DND-41 (cell line): ENCODE data around the gene GPI.

Experiments
- ATAC-seq: fragments of 200-7000 bp; cut with Tn5 transposase; 3 replicates; pipeline ENCODE4 v1.9.1; 2021; ENCODE audit warnings: low read depth; ENCODE audit not compliant: insufficient read depth
- DNase-seq: peaks from one replicate; pipeline ENCODE4 v3.0.0-alpha.2; 2020
- H2AFZ ChIP-seq: 2 replicates; pipeline ENCODE4 v1.6.0; 2012; ENCODE audit warnings: low read depth, low read length
- H3K27ac ChIP-seq: 2 replicates; pipeline ENCODE4 v1.5.1; 2012; ENCODE audit warnings: low read length, inconsistent platforms
- H3K27me3 ChIP-seq: fragments of 200-600 bp; sonication (generic); 2 replicates; pipeline ENCODE4 v1.6.0; 2012; ENCODE audit warnings: low read length, mild to moderate bottlenecking, inconsistent platforms; ENCODE audit not compliant: insufficient read depth, poor library complexity
- H3K36me3 ChIP-seq: 2 replicates; pipeline ENCODE4 v1.5.1; 2012; ENCODE audit warnings: low read length, inconsistent platforms; ENCODE audit not compliant: insufficient read depth
- H3K4me1 ChIP-seq: 2 replicates; pipeline ENCODE4 v1.5.1; 2012; ENCODE audit warnings: mild to moderate bottlenecking, low read length; ENCODE audit not compliant: insufficient read depth
- H3K4me2 ChIP-seq: 2 replicates; pipeline ENCODE4 v1.6.0; 2012; ENCODE audit warnings: mild to moderate bottlenecking, moderate library complexity, low read length, inconsistent platforms; ENCODE audit not compliant: insufficient read depth
- H3K4me3 ChIP-seq, 2 experiments: fragments of 200-600 bp in 1 of 2; shearing (Covaris generic) in 1 of 2; 2 replicates each; pipeline ENCODE4 v1.5.1; 2012 to 2016; ENCODE audit warnings: inconsistent platforms in 2 of 2, low read length in 2 of 2, mild to moderate bottlenecking in 2 of 2, low read depth in 1 of 2, moderate library complexity in 1 of 2
- H3K79me2 ChIP-seq: 2 replicates; pipeline ENCODE4 v1.6.0; 2012; ENCODE audit warnings: low read length, inconsistent platforms; ENCODE audit not compliant: insufficient read depth
- H3K9ac ChIP-seq: 2 replicates; pipeline ENCODE4 v1.6.0; 2012; ENCODE audit warnings: low read depth, mild to moderate bottlenecking, inconsistent platforms, low read length, moderate library complexity
- H3K9me3 ChIP-seq: 2 replicates; pipeline ENCODE4 v1.5.1; 2012; ENCODE audit warnings: low read length, moderate library complexity, mild to moderate bottlenecking, inconsistent platforms; ENCODE audit not compliant: insufficient read depth, severe bottlenecking
- H4K20me1 ChIP-seq: 2 replicates; pipeline ENCODE4 v1.6.0; 2012; ENCODE audit warnings: low read length; ENCODE audit not compliant: insufficient read depth
- CTCF ChIP-seq: IDR thresholded peaks from 2 replicates; pipeline ENCODE4 v1.5.1; 2012; ENCODE audit warnings: borderline replicate concordance, low read length, moderate library complexity, mild to moderate bottlenecking; ENCODE audit not compliant: poor library complexity, severe bottlenecking; ENCODE audit errors: extremely low read depth
- EZH2 ChIP-seq: IDR thresholded peaks from 3 replicates; pipeline ENCODE4 v1.6.1; 2012; ENCODE audit warnings: borderline replicate concordance, low read depth, mild to moderate bottlenecking, moderate library complexity, low read length, inconsistent platforms; ENCODE audit not compliant: severe bottlenecking

The GPI gene

GRCh38 chr19:34431681-34432402 is 66.8 kb downstream of the GPI start:
- DNase-seq (no peak), ATAC-seq (no peak)
- peaks cover 39% of the 10 kb centered on the region for H3K4me1 ChIP-seq
- TF ChIP-seq EZH2 = no peak
- no peak for TF ChIP-seq CTCF
- H4K20me1 ChIP-seq = peaks cover 65% of the 10 kb centered on the region
- no peak overlapping the region for H3K9ac ChIP-seq
- no peak overlapping the region for H3K27ac ChIP-seq
- H3K4me3 ChIP-seq = no peak overlapping the region; a peak in 1 of 4 replicates
- no peaks in the 10 kb centered on the region for H3K9me3 ChIP-seq
- peaks cover 93% of the 10 kb centered on the region for H3K79me2 ChIP-seq
- H2AFZ ChIP-seq = no peak overlapping the region
- H3K36me3 ChIP-seq = peaks cover 64% of the 10 kb centered on the region
- H3K27me3 ChIP-seq = no peaks in the 10 kb centered on the region
- H3K4me2 ChIP-seq = peak overlapping the region; percentile 84; the same call in 1 of the 2 replicates

- DNase-seq = no peak
Measured at GRCh38 chr19:34432797-34433196, 67.8 kb downstream of the GPI start.

GRCh38 chr19:34436716-34437115 is 71.7 kb downstream of the GPI start:
- Histone ChIP-seq H3K27ac (no peak overlapping the region), H3K4me2 (no peak overlapping the region), H3K4me3 (no peak overlapping the region), H3K9me3 (no peaks in the 10 kb centered on the region), H3K4me1 (peaks cover 8% of the 10 kb centered on the region; the same call in 1 of the 2 replicates), H3K36me3 (peaks cover 96% of the 10 kb centered on the region), H2AFZ (no peak overlapping the region), H3K79me2 (peaks cover 93% of the 10 kb centered on the region), H4K20me1 (peaks cover 69% of the 10 kb centered on the region), H3K27me3 (no peaks in the 10 kb centered on the region), H3K9ac (no peak overlapping the region)
- no peak for TF ChIP-seq CTCF
- TF ChIP-seq EZH2 = no peak
- DNase-seq (no peak), ATAC-seq (no peak)

More at GRCh38 chr19:34432797-34433196, 67.8 kb downstream of the GPI start:
- Histone ChIP-seq H3K4me1 (peaks cover 34% of the 10 kb centered on the region), H3K9me3 (no peaks in the 10 kb centered on the region), H3K36me3 (peaks cover 74% of the 10 kb centered on the region), H3K4me2 (peak overlapping the region; percentile 4; the same call in 1 of the 2 replicates), H4K20me1 (peaks cover 73% of the 10 kb centered on the region), H3K27me3 (no peaks in the 10 kb centered on the region), H3K27ac (no peak overlapping the region), H3K4me3 (no peak overlapping the region), H2AFZ (no peak overlapping the region), H3K9ac (no peak overlapping the region), H3K79me2 (peaks cover 99% of the 10 kb centered on the region)
- no peak for ATAC-seq
- no peak for TF ChIP-seq CTCF
- TF ChIP-seq EZH2 = no peak
